Liver (tissue), 9 donors: ENCODE measurements around the gene EPHB2. TPM values are rescaled to one million over a fixed set of nuclear protein-coding genes. Genes with fewer than 3 reads are reported as not detected.

ENCODE experiments used
- DNase-seq: peaks from one replicate; pipeline ENCODE4 v3.0.0-alpha.2; 2017; ENCODE audit warnings: low spot score
- H3K27ac ChIP-seq, 2 donors: one replicate each; pipeline ENCODE4 v1.7.0; 2013; ENCODE audit warnings: inconsistent platforms in 2 of 2, low read length in 2 of 2, control low read depth in 1 of 2, low read depth in 1 of 2, mild to moderate bottlenecking in 1 of 2
- H3K27me3 ChIP-seq, 4 donors: one replicate each; pipeline versions ENCODE4 v1.6.1 to v1.7.0; 2013; ENCODE audit warnings: low read length in 3 of 4, inconsistent platforms in 1 of 4, mild to moderate bottlenecking in 1 of 4, moderate library complexity in 1 of 4; ENCODE audit not compliant: control insufficient read depth in 4 of 4, insufficient read depth in 4 of 4
- H3K36me3 ChIP-seq, 4 donors: one replicate each; pipeline versions ENCODE4 v1.6.1 to v1.7.0; 2013; ENCODE audit warnings: low read length in 3 of 4, mild to moderate bottlenecking in 3 of 4, low read depth in 1 of 4, moderate library complexity in 1 of 4; ENCODE audit not compliant: control insufficient read depth in 4 of 4, insufficient read depth in 3 of 4
- H3K4me1 ChIP-seq, 4 donors: one replicate each; pipeline versions ENCODE4 v1.6.1 to v1.7.0; 2013; ENCODE audit warnings: low read length in 3 of 4, mild to moderate bottlenecking in 3 of 4, moderate library complexity in 1 of 4; ENCODE audit not compliant: control insufficient read depth in 4 of 4, insufficient read depth in 4 of 4
- H3K4me3 ChIP-seq, 3 donors: one replicate each; pipeline versions ENCODE4 v1.6.1 to v1.7.0; 2013; ENCODE audit warnings: low read length in 3 of 3, control low read depth in 1 of 3, low read depth in 1 of 3, mild to moderate bottlenecking in 1 of 3
- H3K9ac ChIP-seq, 2 donors: one replicate each; pipeline ENCODE4 v1.7.0; 2013; ENCODE audit warnings: low read length in 2 of 2, mild to moderate bottlenecking in 2 of 2, moderate library complexity in 2 of 2, control low read depth in 1 of 2, low read depth in 1 of 2
- H3K9me3 ChIP-seq, 4 donors: one replicate each; pipeline versions ENCODE4 v1.6.1 to v1.7.0; 2013; ENCODE audit warnings: low read length in 3 of 4; ENCODE audit not compliant: control insufficient read depth in 4 of 4
- EGR1 ChIP-seq, 2 donors: IDR thresholded peaks; 2 replicates each; pipeline ENCODE4 v1.6.1; 2016 to 2018; ENCODE audit warnings: antibody characterized with exemption in 2 of 2, low read depth in 2 of 2
- FOXA1 ChIP-seq: IDR thresholded peaks from 2 replicates; pipeline ENCODE4 v1.6.1; 2016; ENCODE audit warnings: antibody characterized with exemption
- FOXA2 ChIP-seq: IDR thresholded peaks from 2 replicates; pipeline ENCODE4 v1.6.1; 2016; ENCODE audit warnings: antibody characterized with exemption
- GABPA ChIP-seq, 2 donors: IDR thresholded peaks in 1 of 2; conservative IDR thresholded peaks in 1 of 2; 2 replicates each; pipeline ENCODE4 v1.6.1; 2016; ENCODE audit warnings: antibody characterized with exemption in 2 of 2, mild to moderate bottlenecking in 1 of 2, moderate library complexity in 1 of 2
- HNF4A ChIP-seq, 2 donors: conservative IDR thresholded peaks; 2 replicates each; pipeline ENCODE4 v1.6.1; 2016; ENCODE audit warnings: antibody characterized with exemption in 2 of 2, mild to moderate bottlenecking in 2 of 2
- HNF4G ChIP-seq: IDR thresholded peaks from 2 replicates; pipeline ENCODE4 v1.6.1; 2016; ENCODE audit warnings: antibody characterized with exemption
- MAX ChIP-seq: IDR thresholded peaks from 2 replicates; pipeline ENCODE4 v1.6.1; 2016; ENCODE audit warnings: antibody characterized with exemption
- NR2F2 ChIP-seq: IDR thresholded peaks from 2 replicates; pipeline ENCODE4 v1.6.1; 2016; ENCODE audit warnings: antibody characterized with exemption
- RAD21 ChIP-seq, 2 donors: IDR thresholded peaks; 2 replicates each; pipeline ENCODE4 v1.6.1; 2016; ENCODE audit warnings: antibody characterized with exemption in 2 of 2, mild to moderate bottlenecking in 2 of 2
- RXRA ChIP-seq, 2 donors: IDR thresholded peaks; 2 replicates each; pipeline ENCODE4 v1.6.1; 2017 to 2018; ENCODE audit warnings: antibody characterized with exemption in 2 of 2, mild to moderate bottlenecking in 1 of 2
- SP1 ChIP-seq: IDR thresholded peaks from 2 replicates; pipeline ENCODE4 v1.6.1; 2018; ENCODE audit warnings: antibody characterized with exemption, mild to moderate bottlenecking
- TAF1 ChIP-seq: conservative IDR thresholded peaks from 2 replicates; pipeline ENCODE4 v1.6.1; 2016; ENCODE audit warnings: antibody characterized with exemption, mild to moderate bottlenecking
- ZBTB33 ChIP-seq: IDR thresholded peaks from 2 replicates; pipeline ENCODE4 v1.6.1; 2016; ENCODE audit warnings: antibody characterized with exemption
- WGBS: extraction: QIAGEN DNeasy Blood & Tissue Kit; methylation state at CpG from one replicate; pipeline ENCODE4 v1.1.7; 2013; 5-methylcytosine and 5-hydroxymethylcytosine counted together
- polyA plus RNA-seq, 2 donors: library from polyadenylated mRNA; stranded (reverse) in 1 of 2; unstranded in 1 of 2; fragments of 200-250 nt in 1 of 2; fragments of >200 nt in 1 of 2; fragmentation: Nextera tagmentation in 1 of 2; extraction: Ambion mirVana in 1 of 2; gene quantifications; one replicate each; pipeline versions ENCODE4 v1.2.1 to v1.2.3, GENCODE V29; 2013 to 2015
- total RNA-seq, 2 donors: library from RNA; depleted of rRNA; stranded (reverse); fragments of >200 nt; gene quantifications; one replicate each; pipeline ENCODE4 v1.2.3, GENCODE V29; 2014
- TF ChIP-seq, protein P1 (sequence below): fragments of 150-350 bp; IDR thresholded peaks from 2 replicates; pipeline ENCODE4 v1.5.1; 2017; ENCODE audit warnings: improper control_type of control experiment, low read depth, low read length; ENCODE audit not compliant: missing input control
- TF ChIP-seq, protein P2 (sequence below): IDR thresholded peaks from 2 replicates; pipeline ENCODE4 v1.6.1; 2016; ENCODE audit warnings: antibody characterized with exemption
- donor health status: healthy.
- donor health status: healthy.
- donor health status: healthy.
- donor health status: healthy.
- donor health status: healthy.

Gene EPHB2
- total and polyA plus RNA-seq, 4 donors = 0.07 to 1.0 (median 0.38) TPM

DNA sequence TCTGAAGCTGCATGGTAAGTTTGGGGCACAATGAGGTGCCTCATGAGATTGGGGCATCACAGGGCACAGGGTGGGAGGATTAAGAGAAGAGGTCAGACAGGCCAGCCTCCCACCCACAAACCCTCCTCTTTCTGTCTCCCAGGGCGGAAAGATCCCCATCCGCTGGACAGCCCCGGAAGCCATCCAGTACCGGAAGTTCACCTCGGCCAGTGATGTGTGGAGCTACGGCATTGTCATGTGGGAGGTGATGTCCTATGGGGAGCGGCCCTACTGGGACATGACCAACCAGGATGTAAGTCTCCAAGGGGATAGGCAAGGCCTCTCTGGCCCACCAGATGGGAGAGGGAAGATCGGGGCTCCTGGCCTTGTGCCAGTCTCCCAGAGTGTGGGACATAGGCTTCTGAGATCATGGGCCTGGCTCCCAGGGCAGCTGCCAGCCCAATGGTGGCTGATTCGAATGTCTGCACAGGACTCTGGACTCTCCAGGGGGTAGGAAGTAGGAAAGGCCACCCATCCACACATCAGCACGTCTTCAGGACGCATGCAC is 198.3 kb downstream of the EPHB2 start (continued):
- TF ChIP-seq, protein P1, sequence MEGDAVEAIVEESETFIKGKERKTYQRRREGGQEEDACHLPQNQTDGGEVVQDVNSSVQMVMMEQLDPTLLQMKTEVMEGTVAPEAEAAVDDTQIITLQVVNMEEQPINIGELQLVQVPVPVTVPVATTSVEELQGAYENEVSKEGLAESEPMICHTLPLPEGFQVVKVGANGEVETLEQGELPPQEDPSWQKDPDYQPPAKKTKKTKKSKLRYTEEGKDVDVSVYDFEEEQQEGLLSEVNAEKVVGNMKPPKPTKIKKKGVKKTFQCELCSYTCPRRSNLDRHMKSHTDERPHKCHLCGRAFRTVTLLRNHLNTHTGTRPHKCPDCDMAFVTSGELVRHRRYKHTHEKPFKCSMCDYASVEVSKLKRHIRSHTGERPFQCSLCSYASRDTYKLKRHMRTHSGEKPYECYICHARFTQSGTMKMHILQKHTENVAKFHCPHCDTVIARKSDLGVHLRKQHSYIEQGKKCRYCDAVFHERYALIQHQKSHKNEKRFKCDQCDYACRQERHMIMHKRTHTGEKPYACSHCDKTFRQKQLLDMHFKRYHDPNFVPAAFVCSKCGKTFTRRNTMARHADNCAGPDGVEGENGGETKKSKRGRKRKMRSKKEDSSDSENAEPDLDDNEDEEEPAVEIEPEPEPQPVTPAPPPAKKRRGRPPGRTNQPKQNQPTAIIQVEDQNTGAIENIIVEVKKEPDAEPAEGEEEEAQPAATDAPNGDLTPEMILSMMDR = no peak

- Histone ChIP-seq H3K9ac (no peak overlapping the region), H3K27me3 (peaks cover 0 to 2% (median 0%) of the 10 kb centered on the region in 4 donors), H3K4me1 (no peaks in the 10 kb centered on the region), H3K36me3 (no peaks in the 10 kb centered on the region), H3K27ac (no peak overlapping the region), H3K4me3 (no peak overlapping the region), H3K9me3 (no peaks in the 10 kb centered on the region)
- DNase-seq = no peak
- TF ChIP-seq HNF4G (no peak), FOXA2 (no peak), TAF1 (no peak), HNF4A (conservative IDR thresholded peaks at IDR 0.05) (no peak), NR2F2 (no peak), ZBTB33 (no peak), EGR1 (IDR thresholded peaks at IDR 0.05; ENCODE audit: low read depth in 2 of 2) (no peak), MAX (no peak), RXRA (IDR thresholded peaks at IDR 0.05) (no peak), FOXA1 (no peak), RAD21 (IDR thresholded peaks at IDR 0.05) (no peak), SP1 (no peak), GABPA (IDR thresholded peaks at IDR 0.05 in 1 of 2, conservative IDR thresholded peaks at IDR 0.05 in 1 of 2) (no peak)
- TF ChIP-seq, protein P1 = no peak
- TF ChIP-seq, protein P2, sequence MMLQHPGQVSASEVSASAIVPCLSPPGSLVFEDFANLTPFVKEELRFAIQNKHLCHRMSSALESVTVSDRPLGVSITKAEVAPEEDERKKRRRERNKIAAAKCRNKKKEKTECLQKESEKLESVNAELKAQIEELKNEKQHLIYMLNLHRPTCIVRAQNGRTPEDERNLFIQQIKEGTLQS = no peak
- 89% methylated on average over 13 of the region's 13 CpGs for WGBS
Observed at GRCh38 chr1:22910286-22910685, 199.6 kb downstream of the EPHB2 start.
